ENCODE data around the gene MNAT1.

Gene MNAT1

DNA sequence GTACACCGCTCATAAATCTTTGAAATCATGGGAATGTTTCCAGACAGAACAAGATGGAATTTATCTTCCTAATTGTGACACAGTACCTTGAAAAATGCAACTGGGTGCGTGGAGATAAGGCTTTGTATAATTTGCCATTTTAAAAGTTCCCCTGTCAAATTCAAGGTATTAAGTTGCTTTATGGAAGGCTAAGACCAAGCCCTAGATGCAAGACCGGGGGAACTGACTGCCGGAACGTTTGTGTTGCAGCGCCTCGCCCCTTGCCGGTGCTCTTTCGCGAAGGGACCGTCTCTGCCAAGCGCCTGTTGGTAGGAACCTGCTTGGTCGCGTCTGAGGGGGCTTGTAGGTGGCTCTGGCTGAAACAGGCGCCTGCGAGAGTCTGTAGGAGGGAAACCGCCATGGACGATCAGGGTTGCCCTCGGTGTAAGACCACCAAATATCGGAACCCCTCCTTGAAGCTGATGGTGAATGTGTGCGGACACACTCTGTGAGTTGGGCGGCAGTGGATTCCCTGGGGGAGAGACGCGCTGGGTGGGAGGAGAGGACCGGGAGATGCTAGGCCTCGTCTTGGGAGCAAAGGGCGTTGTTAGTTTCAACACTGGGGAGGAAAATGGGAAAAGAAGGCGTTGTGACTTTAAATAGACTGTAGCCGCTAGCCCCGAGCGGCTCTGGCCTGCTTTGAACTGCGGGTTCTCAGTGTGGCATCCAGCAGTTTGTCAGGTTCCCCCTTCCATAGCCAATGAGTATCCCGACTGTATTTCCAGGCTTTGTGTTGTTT, at the start of gene MNAT1:
Gene MNAT1 (plus strand): TSS at position 297 of the 778 bp plus-strand sequence. CDS start 102 bp downstream, at position 399.
- H3K27me3 ChIP-seq (ENCODE audit: insufficient read depth, low read length): peaks cover 8% of the 10 kb centered on the region; the same call in 1 of the 2 replicates
- no peaks in the 10 kb centered on the region for H3K9me3 ChIP-seq (ENCODE audit: insufficient read depth, low read depth, low read length)
- H3K27ac ChIP-seq (ENCODE audit: low read length): peak within 1 kb of the TSS; percentile 97
- peak within 1 kb of the TSS; percentile 99 for H3K9ac ChIP-seq (ENCODE audit: low read depth, low read length)
- H3K4me1 ChIP-seq (ENCODE audit: insufficient read depth, low read length): peaks cover 6% of the 10 kb centered on the region; the same call in 1 of the 2 replicates
- H3K36me3 ChIP-seq (ENCODE audit: insufficient read depth, low read depth, low read length): no peaks in the 10 kb centered on the region
- H3K4me3 ChIP-seq (ENCODE audit: low read length): peak within 1 kb of the TSS; percentile 100

DNA sequence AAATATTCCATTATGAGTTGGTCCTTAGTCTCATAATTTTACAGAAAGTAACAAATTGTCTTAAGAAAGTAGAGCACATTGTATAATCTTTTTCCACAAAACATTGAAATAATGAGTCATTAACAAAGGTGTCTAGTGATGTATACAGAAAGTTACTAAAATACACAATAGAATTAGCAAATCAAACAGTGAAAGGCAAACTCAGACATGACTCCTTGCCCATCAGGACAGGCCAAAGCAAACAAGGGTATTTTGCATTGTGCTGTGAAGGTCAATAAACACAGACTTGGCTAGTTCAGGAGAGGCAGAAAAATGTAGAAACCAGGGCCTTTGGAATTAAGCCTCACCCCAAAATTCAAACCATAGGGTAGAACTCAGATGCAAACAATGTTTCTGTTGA, 47.7 kb upstream of the MNAT1 start:
- no peak overlapping the region for H3K9ac ChIP-seq (ENCODE audit: low read depth, low read length)
- no peak overlapping the region for H3K4me3 ChIP-seq (ENCODE audit: low read length)
- H3K27ac ChIP-seq (ENCODE audit: low read length): no peak overlapping the region
- H3K9me3 ChIP-seq (ENCODE audit: insufficient read depth, low read depth, low read length): no peaks in the 10 kb centered on the region
- no peaks in the 10 kb centered on the region for H3K27me3 ChIP-seq (ENCODE audit: insufficient read depth, low read length)
- no peaks in the 10 kb centered on the region for H3K36me3 ChIP-seq (ENCODE audit: insufficient read depth, low read depth, low read length)
- H3K4me1 ChIP-seq (ENCODE audit: insufficient read depth, low read length): no peaks in the 10 kb centered on the region

DNA sequence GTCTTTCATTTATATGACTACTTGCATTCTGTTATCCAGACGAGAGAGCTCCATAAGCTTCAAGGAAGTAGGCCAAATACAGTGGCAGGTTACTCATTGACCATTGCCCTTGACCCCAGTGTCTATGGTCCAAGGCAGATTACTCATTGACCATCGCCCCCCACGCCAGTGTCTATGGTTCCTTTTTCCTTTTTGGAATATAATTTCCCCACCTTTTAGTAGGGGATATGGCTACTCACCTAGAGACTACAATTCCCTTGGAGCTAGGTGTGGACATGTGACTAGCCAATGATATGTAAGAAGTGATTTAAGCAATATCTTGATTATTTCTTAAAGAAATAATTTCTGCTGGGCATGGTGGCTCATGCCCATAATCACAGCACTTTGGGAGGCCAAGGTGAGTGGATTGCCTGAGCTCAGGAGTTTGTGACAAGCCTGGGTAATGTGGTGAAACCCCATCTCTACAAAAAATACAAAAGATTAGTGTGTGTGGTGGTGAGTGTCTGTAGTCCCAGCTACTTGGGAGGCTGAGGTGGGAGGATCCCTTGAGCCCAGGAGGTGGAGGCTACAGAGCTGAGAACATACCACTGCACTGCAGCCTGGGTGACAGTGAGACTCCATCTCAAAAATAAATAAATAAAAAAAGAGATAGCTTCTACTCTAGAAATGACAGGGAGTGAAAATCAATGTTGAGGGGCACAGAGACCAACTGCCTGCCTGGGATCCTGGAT, 43.0 kb upstream of the MNAT1 start:
- H3K36me3 ChIP-seq (ENCODE audit: insufficient read depth, low read depth, low read length): no peaks in the 10 kb centered on the region

DNA sequence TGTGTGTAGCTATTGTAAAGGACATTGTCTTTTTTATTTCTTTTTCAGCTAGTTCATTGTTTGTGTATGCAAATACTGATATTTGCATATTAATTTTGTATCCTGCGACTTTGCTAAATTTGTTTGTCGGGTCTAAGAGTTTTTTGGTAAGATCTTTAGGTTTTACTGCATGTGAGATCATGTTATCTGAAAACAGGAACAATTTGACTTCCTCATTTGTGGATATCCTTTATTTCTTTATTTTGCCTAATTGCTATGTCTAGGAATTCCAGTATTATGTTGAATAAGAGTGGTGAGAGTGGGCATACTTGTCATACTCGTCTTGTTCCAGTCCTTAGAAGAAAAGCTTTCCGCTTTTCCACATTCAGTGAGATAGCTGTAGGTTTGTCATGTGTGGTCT, 39.2 kb upstream of the MNAT1 start:
- H3K9me3 ChIP-seq (ENCODE audit: insufficient read depth, low read depth, low read length): no peaks in the 10 kb centered on the region
- no peak overlapping the region for H3K9ac ChIP-seq (ENCODE audit: low read depth, low read length)
- no peaks in the 10 kb centered on the region for H3K4me1 ChIP-seq (ENCODE audit: insufficient read depth, low read length)
- no peaks in the 10 kb centered on the region for H3K36me3 ChIP-seq (ENCODE audit: insufficient read depth, low read depth, low read length)
- H3K27me3 ChIP-seq (ENCODE audit: insufficient read depth, low read length): no peaks in the 10 kb centered on the region
- H3K4me3 ChIP-seq (ENCODE audit: low read length): no peak overlapping the region
- H3K27ac ChIP-seq (ENCODE audit: low read length): no peak overlapping the region

More for the DNA sequence above, 43.0 kb upstream of the MNAT1 start:
- H3K9me3 ChIP-seq (ENCODE audit: insufficient read depth, low read depth, low read length): no peaks in the 10 kb centered on the region
- no peak overlapping the region for H3K4me3 ChIP-seq (ENCODE audit: low read length)
- H3K9ac ChIP-seq (ENCODE audit: low read depth, low read length): no peak overlapping the region
- H3K4me1 ChIP-seq (ENCODE audit: insufficient read depth, low read length): no peaks in the 10 kb centered on the region
- H3K27ac ChIP-seq (ENCODE audit: low read length): no peak overlapping the region
- no peaks in the 10 kb centered on the region for H3K27me3 ChIP-seq (ENCODE audit: insufficient read depth, low read length)

DNA sequence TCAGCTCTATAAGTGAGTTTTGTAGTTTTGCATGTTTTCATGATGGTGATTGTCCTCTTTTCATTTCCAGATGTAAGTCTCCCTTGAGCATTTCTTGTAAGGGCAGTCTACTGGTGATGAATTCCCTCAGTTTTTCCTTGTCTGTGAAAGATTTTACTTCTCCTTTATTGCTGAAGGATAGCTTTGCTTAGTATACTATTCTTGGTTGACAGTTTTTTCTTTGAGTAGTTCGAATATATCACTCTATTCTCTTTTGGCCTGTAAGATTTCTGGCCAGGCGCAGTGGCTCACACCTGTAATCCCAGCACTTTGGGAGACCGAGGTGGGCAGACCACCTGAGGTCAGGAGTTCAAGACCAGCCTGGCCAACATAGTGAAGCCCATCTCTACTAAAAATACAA, 34.0 kb upstream of the MNAT1 start:
- H3K4me3 ChIP-seq (ENCODE audit: low read length): no peak overlapping the region
- no peak overlapping the region for H3K27ac ChIP-seq (ENCODE audit: low read length)
- H3K9me3 ChIP-seq (ENCODE audit: insufficient read depth, low read depth, low read length): no peaks in the 10 kb centered on the region; the same call in 1 of the 2 replicates
- H3K27me3 ChIP-seq (ENCODE audit: insufficient read depth, low read length): no peaks in the 10 kb centered on the region
- no peaks in the 10 kb centered on the region for H3K36me3 ChIP-seq (ENCODE audit: insufficient read depth, low read depth, low read length)
- no peak overlapping the region for H3K9ac ChIP-seq (ENCODE audit: low read depth, low read length)
- H3K4me1 ChIP-seq (ENCODE audit: insufficient read depth, low read length): no peaks in the 10 kb centered on the region

DNA sequence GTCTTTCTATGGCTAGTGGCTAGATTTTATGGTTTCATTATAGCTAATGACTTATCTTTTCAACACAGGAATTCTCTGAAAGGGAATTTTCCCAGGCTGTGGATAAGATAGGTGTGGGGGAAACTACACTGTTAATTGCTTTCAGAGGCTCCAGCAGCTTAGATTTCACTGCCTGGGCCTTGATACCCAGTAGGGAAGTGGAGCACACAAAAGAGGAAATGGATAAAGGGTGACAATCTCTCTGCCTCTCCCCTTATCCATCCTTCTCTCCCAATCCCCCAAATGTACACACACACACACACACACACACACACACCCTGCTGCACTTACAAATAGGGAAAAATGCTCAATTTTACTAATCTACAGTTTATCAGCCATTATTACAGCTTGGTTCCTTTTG, 29.5 kb upstream of the MNAT1 start:
- Histone ChIP-seq H3K4me3 (ENCODE audit: low read length) (no peak overlapping the region), H3K27me3 (ENCODE audit: insufficient read depth, low read length) (no peaks in the 10 kb centered on the region), H3K9ac (ENCODE audit: low read depth, low read length) (no peak overlapping the region), H3K27ac (ENCODE audit: low read length) (no peak overlapping the region), H3K9me3 (ENCODE audit: insufficient read depth, low read depth, low read length) (no peaks in the 10 kb centered on the region; the same call in 1 of the 2 replicates), H3K4me1 (ENCODE audit: insufficient read depth, low read length) (no peaks in the 10 kb centered on the region; the same call in 1 of the 2 replicates), H3K36me3 (ENCODE audit: insufficient read depth, low read depth, low read length) (no peaks in the 10 kb centered on the region)

DNA sequence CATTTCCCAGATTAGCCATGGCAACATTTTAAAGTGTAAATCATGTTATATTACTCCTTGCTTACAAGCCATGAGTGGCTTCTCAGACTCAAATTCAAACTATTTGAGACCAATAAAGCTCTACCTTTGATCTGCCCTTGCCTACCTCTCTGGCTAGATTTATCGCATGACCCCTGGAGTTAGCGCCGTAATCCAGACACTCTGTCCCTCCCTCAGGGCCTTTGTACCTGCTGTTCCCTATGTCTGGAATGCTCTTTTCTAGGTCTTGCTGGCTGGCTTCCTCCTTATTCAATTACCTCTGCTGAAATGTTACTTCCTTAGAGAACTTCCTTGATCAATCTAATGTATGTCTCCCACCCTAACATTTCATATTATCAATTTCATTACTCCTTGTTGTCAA, 26.7 kb upstream of the MNAT1 start:
- no peaks in the 10 kb centered on the region for H3K9me3 ChIP-seq (ENCODE audit: insufficient read depth, low read depth, low read length)
- H3K4me1 ChIP-seq (ENCODE audit: insufficient read depth, low read length): peaks cover 7% of the 10 kb centered on the region; the same call in 1 of the 2 replicates
- H3K4me3 ChIP-seq (ENCODE audit: low read length): no peak overlapping the region
- no peaks in the 10 kb centered on the region for H3K27me3 ChIP-seq (ENCODE audit: insufficient read depth, low read length)
- peaks cover 9% of the 10 kb centered on the region for H3K36me3 ChIP-seq (ENCODE audit: insufficient read depth, low read depth, low read length)
- H3K27ac ChIP-seq (ENCODE audit: low read length): no peak overlapping the region
- no peak overlapping the region for H3K9ac ChIP-seq (ENCODE audit: low read depth, low read length)

DNA sequence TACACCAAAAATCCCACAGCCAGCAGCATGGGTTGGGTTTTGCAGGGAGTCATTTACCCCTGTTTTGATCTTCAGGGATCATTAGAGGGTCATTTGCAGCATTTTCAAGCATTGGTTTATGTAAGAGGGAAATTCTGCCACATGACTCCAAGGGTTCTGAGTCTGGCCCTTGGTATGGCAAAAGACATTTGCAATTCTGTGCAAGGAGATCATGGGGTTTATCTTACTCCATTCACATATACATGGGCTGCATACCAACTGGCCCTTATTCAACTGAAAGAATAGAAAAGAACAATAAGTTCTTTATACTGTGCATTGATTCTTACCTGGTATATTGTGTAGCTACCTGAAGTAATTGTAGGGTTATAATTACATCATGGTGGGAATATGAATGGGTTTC, 24.1 kb upstream of the MNAT1 start:
- H3K27ac ChIP-seq (ENCODE audit: low read length): no peak overlapping the region
- H3K4me1 ChIP-seq (ENCODE audit: insufficient read depth, low read length): peaks cover 7% of the 10 kb centered on the region
- no peaks in the 10 kb centered on the region for H3K9me3 ChIP-seq (ENCODE audit: insufficient read depth, low read depth, low read length)
- no peaks in the 10 kb centered on the region for H3K27me3 ChIP-seq (ENCODE audit: insufficient read depth, low read length)
- H3K36me3 ChIP-seq (ENCODE audit: insufficient read depth, low read depth, low read length): peaks cover 29% of the 10 kb centered on the region
- H3K4me3 ChIP-seq (ENCODE audit: low read length): no peak overlapping the region
- H3K9ac ChIP-seq (ENCODE audit: low read depth, low read length): no peak overlapping the region

DNA sequence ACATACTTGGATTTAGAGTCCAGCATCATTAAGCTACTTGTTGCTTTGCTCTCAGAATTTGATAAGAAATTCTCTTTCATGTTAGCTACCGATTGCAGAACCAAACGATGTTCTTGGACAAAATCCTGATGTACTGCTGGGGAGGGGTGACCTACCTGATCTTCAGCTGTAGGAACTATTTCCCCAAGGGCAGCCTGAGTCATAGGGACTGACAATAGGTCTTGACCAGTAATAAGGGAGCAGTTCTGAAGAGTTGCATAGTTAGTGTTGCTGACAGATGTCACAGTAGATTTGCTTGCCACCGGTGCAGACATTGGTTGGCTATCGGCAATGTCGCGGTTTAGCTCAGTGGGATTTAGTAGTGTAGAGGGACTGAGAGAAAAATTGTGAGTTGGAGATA, 21.0 kb upstream of the MNAT1 start:
- H3K9me3 ChIP-seq (ENCODE audit: insufficient read depth, low read depth, low read length): no peaks in the 10 kb centered on the region
- H3K27ac ChIP-seq (ENCODE audit: low read length): no peak overlapping the region
- H3K36me3 ChIP-seq (ENCODE audit: insufficient read depth, low read depth, low read length): peaks cover 48% of the 10 kb centered on the region
- H3K4me3 ChIP-seq (ENCODE audit: low read length): no peak overlapping the region
- peaks cover 7% of the 10 kb centered on the region for H3K4me1 ChIP-seq (ENCODE audit: insufficient read depth, low read length)
- H3K27me3 ChIP-seq (ENCODE audit: insufficient read depth, low read length): no peaks in the 10 kb centered on the region
- H3K9ac ChIP-seq (ENCODE audit: low read depth, low read length): no peak overlapping the region

DNA sequence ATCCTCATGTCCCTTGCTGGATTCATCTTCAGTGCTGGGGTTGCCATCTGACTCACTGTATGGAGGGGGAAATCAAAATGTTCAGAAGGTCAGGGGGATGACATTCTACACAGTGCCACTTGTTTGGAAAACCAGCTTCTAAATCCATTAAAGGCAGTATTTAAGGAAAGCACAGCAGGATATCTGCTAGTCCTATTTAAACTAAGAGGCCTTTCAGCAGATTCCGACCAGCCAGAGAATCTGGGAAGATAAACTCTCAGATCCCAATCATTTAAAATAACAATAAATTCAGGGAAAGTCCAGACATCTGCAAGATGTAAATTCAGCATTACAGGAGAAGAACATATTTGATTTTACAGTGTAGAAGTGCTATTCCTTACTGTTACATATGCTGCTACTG, 14.2 kb upstream of the MNAT1 start:
- H3K9ac ChIP-seq (ENCODE audit: low read depth, low read length): no peak overlapping the region
- H3K27me3 ChIP-seq (ENCODE audit: insufficient read depth, low read length): peaks cover 18% of the 10 kb centered on the region

DNA sequence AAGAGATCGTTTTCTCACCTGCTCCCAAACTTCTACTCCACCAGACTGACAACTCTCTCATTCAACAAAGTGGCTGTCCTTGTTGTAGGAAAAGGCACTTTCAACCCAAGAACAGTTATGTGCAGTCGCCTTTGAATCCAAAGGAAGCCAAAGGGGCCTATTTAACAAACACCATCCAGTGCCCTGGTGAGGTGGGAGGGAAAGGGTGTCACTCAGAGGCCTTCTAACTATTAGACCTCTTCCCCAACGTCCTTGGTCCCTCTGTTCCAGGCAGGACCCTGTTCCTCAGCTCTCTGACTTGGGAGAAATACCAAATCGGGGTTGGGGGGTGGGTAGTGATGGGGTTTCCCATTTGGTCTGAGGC, 13.6 kb upstream of the MNAT1 start:
- H3K27ac ChIP-seq (ENCODE audit: low read length): no peak overlapping the region
- H3K4me3 ChIP-seq (ENCODE audit: low read length): peak overlapping the region; percentile 95
- H3K4me1 ChIP-seq (ENCODE audit: insufficient read depth, low read length): peaks cover 14% of the 10 kb centered on the region
- no peaks in the 10 kb centered on the region for H3K9me3 ChIP-seq (ENCODE audit: insufficient read depth, low read depth, low read length)
- no peak overlapping the region; the same call in 1 of the 2 replicates for H3K9ac ChIP-seq (ENCODE audit: low read depth, low read length)
- peaks cover 18% of the 10 kb centered on the region for H3K27me3 ChIP-seq (ENCODE audit: insufficient read depth, low read length)
- peaks cover 34% of the 10 kb centered on the region for H3K36me3 ChIP-seq (ENCODE audit: insufficient read depth, low read depth, low read length)

More for the DNA sequence above, 14.2 kb upstream of the MNAT1 start:
- H3K27ac ChIP-seq (ENCODE audit: low read length): no peak overlapping the region
- peaks cover 40% of the 10 kb centered on the region for H3K36me3 ChIP-seq (ENCODE audit: insufficient read depth, low read depth, low read length)
- H3K4me1 ChIP-seq (ENCODE audit: insufficient read depth, low read length): peaks cover 14% of the 10 kb centered on the region
- peak overlapping the region; percentile 95 for H3K4me3 ChIP-seq (ENCODE audit: low read length)
- no peaks in the 10 kb centered on the region for H3K9me3 ChIP-seq (ENCODE audit: insufficient read depth, low read depth, low read length)

Measured in iPS-20b (cell line).